H9 (cell line): Measurements from ENCODE around the gene CHRNA4. TPM values are rescaled to one million over a fixed set of nuclear protein-coding genes. Genes with fewer than 3 reads are reported as not detected.

ENCODE experiments used
- DNase-seq: peaks from one replicate; pipeline ENCODE4 v3.0.0-alpha.2; 2017
- H2AFZ ChIP-seq: one replicate; pipeline ENCODE4 v1.6.1; 2013; ENCODE audit warnings: mild to moderate bottlenecking, low read length, control low read depth, moderate library complexity
- H2AK5ac ChIP-seq: 2 replicates; pipeline ENCODE4 v1.6.1; 2013; ENCODE audit warnings: low read length, control low read depth, mixed read lengths; ENCODE audit not compliant: insufficient read length
- H2BK120ac ChIP-seq: one replicate; pipeline ENCODE4 v1.6.1; 2013; ENCODE audit warnings: low read depth, mild to moderate bottlenecking, low read length, control low read depth, inconsistent platforms; ENCODE audit not compliant: poor library complexity, severe bottlenecking
- H2BK12ac ChIP-seq: 2 replicates; pipeline ENCODE4 v1.6.1; 2013; ENCODE audit warnings: low read length, control low read depth, mixed read lengths, low read depth; ENCODE audit not compliant: insufficient read length
- H2BK15ac ChIP-seq: 2 replicates; pipeline ENCODE4 v1.6.1; 2013; ENCODE audit warnings: low read depth, low read length, control low read depth
- H2BK20ac ChIP-seq: one replicate; pipeline ENCODE4 v1.6.1; 2013; ENCODE audit warnings: low read depth, mild to moderate bottlenecking, low read length, control low read depth, inconsistent platforms; ENCODE audit not compliant: poor library complexity, severe bottlenecking
- H2BK5ac ChIP-seq: 2 replicates; pipeline ENCODE4 v1.6.1; 2013; ENCODE audit warnings: low read length, control low read depth, mixed read lengths; ENCODE audit not compliant: insufficient read length
- H3K14ac ChIP-seq: 2 replicates; pipeline ENCODE4 v1.6.1; 2013; ENCODE audit warnings: low read length, control low read depth; ENCODE audit not compliant: insufficient read depth
- H3K18ac ChIP-seq: 2 replicates; pipeline ENCODE4 v1.6.1; 2013; ENCODE audit warnings: low read depth, mild to moderate bottlenecking, mixed read lengths, low read length, control low read depth; ENCODE audit not compliant: insufficient read length
- H3K23ac ChIP-seq: 2 replicates; pipeline ENCODE4 v1.6.1; 2013; ENCODE audit warnings: low read length, control low read depth, mixed read lengths, low read depth; ENCODE audit not compliant: insufficient read length
- H3K23me2 ChIP-seq: 2 replicates; pipeline ENCODE4 v1.6.1; 2013; ENCODE audit warnings: low read depth, mild to moderate bottlenecking, mixed read lengths, low read length, control low read depth; ENCODE audit not compliant: insufficient read length, poor library complexity, severe bottlenecking
- H3K27ac ChIP-seq: 2 replicates; pipeline ENCODE4 v1.5.1; 2013; ENCODE audit warnings: low read length, control low read depth, mixed read lengths, low read depth; ENCODE audit not compliant: insufficient read length
- H3K27me3 ChIP-seq: 2 replicates; pipeline ENCODE4 v1.6.1; 2013; ENCODE audit warnings: low read length, control low read depth, inconsistent platforms; ENCODE audit not compliant: insufficient read depth
- H3K4ac ChIP-seq: 2 replicates; pipeline ENCODE4 v1.6.1; 2013; ENCODE audit warnings: low read depth, mild to moderate bottlenecking, control low read depth, inconsistent platforms, low read length, moderate library complexity
- H3K4me1 ChIP-seq: 2 replicates; pipeline ENCODE4 v1.6.1; 2013; ENCODE audit warnings: low read length, control low read depth, inconsistent platforms; ENCODE audit not compliant: insufficient read depth
- H3K4me2 ChIP-seq: 2 replicates; pipeline ENCODE4 v1.6.1; 2013; ENCODE audit warnings: low read length, control low read depth, mixed read lengths; ENCODE audit not compliant: insufficient read length, insufficient read depth
- H3K56ac ChIP-seq: 2 replicates; pipeline ENCODE4 v1.6.1; 2013; ENCODE audit warnings: low read depth, mild to moderate bottlenecking, mixed read lengths, low read length, control low read depth; ENCODE audit not compliant: insufficient read length
- H3K79me1 ChIP-seq: 2 replicates; pipeline ENCODE4 v1.6.1; 2013; ENCODE audit warnings: low read depth, mild to moderate bottlenecking, moderate library complexity, low read length, control low read depth, inconsistent platforms; ENCODE audit not compliant: insufficient read depth, poor library complexity, severe bottlenecking
- H3K79me2 ChIP-seq: 2 replicates; pipeline ENCODE4 v1.6.1; 2013; ENCODE audit warnings: low read length, control low read depth, inconsistent platforms; ENCODE audit not compliant: insufficient read depth
- H3K9ac ChIP-seq: 2 replicates; pipeline ENCODE4 v1.6.1; 2013; ENCODE audit warnings: low read length, control low read depth, mixed read lengths; ENCODE audit not compliant: insufficient read length; ENCODE audit errors: extremely low read depth
- H3K9me3 ChIP-seq: one replicate; pipeline ENCODE4 v1.6.1; 2013; ENCODE audit warnings: low read depth, low read length, inconsistent platforms; ENCODE audit not compliant: control insufficient read depth
- H3T11ph ChIP-seq: one replicate; pipeline ENCODE4 v1.6.1; 2013; ENCODE audit warnings: mild to moderate bottlenecking, low read length, control low read depth, inconsistent platforms
- H4K20me1 ChIP-seq: one replicate; pipeline ENCODE4 v1.6.1; 2013; ENCODE audit not compliant: control insufficient read depth, insufficient read length, insufficient read depth
- H4K5ac ChIP-seq: 2 replicates; pipeline ENCODE4 v1.6.1; 2013; ENCODE audit warnings: low read depth, mild to moderate bottlenecking, mixed read lengths, low read length, control low read depth; ENCODE audit not compliant: insufficient read length
- H4K8ac ChIP-seq: replicated peaks from 2 replicates; pipeline ENCODE4 v1.6.1; 2013; ENCODE audit warnings: low read length, control low read depth, mixed read lengths, low read depth; ENCODE audit not compliant: insufficient read length
- H4K91ac ChIP-seq: 2 replicates; pipeline ENCODE4 v1.6.1; 2013; ENCODE audit warnings: low read depth, mild to moderate bottlenecking, moderate library complexity, mixed read lengths, low read length, control low read depth; ENCODE audit not compliant: insufficient read length
- H3K27ac Mint-ChIP-seq, 3 experiments: 2 replicates in 2 of 3; 3 replicates in 1 of 3; pipeline ENCODE4 v1.8.0; 2020 to 2021; ENCODE audit warnings: mixed read lengths in 3 of 3, mild to moderate bottlenecking in 1 of 3, moderate library complexity in 1 of 3
- H3K27me3 Mint-ChIP-seq: 2 replicates; pipeline ENCODE4 v1.8.0; 2021; ENCODE audit warnings: low read depth, mild to moderate bottlenecking, moderate library complexity, mixed read lengths
- H3K36me3 Mint-ChIP-seq, 3 experiments: 2 replicates in 2 of 3; 3 replicates in 1 of 3; pipeline ENCODE4 v1.8.0; 2020 to 2021; ENCODE audit warnings: low read depth in 3 of 3, mixed read lengths in 3 of 3; ENCODE audit not compliant: insufficient read depth in 1 of 3
- H3K4me1 Mint-ChIP-seq, 2 experiments: 2 replicates each; pipeline ENCODE4 v1.8.0; 2020; ENCODE audit warnings: mixed read lengths in 2 of 2
- H3K4me3 Mint-ChIP-seq, 2 experiments: 2 replicates in 1 of 2; 3 replicates in 1 of 2; pipeline ENCODE4 v1.8.0; 2020 to 2021; ENCODE audit warnings: mild to moderate bottlenecking in 2 of 2, mixed read lengths in 2 of 2, moderate library complexity in 1 of 2
- H3K9me3 Mint-ChIP-seq, 2 experiments: 2 replicates in 1 of 2; 3 replicates in 1 of 2; pipeline ENCODE4 v1.8.0; 2020; ENCODE audit warnings: mild to moderate bottlenecking in 2 of 2, mixed read lengths in 2 of 2, moderate library complexity in 1 of 2
- CTCF ChIP-seq: fragments of 200-600 bp; sonication (generic); conservative IDR thresholded peaks from 3 replicates; pipeline ENCODE4 v1.8.0; 2021; ENCODE audit warnings: antibody characterized with exemption, mild to moderate bottlenecking
- WGBS: extraction: QIAGEN DNeasy Blood & Tissue Kit; methylation state at CpG from one replicate; pipeline ENCODE4 v1.1.7; 2013; ENCODE audit warnings: missing lambda C conversion rate, low lambda C conversion rate, mixed read lengths; ENCODE audit not compliant: insufficient read length; ENCODE audit errors: extremely low coverage; 5-methylcytosine and 5-hydroxymethylcytosine counted together
- total RNA-seq: library from RNA; stranded (reverse); gene quantifications from 2 replicates; pipeline ENCODE4 v1.2.1, GENCODE V29; 2021

Gene CHRNA4
- total RNA-seq, 1 experiment from 2014 or later: 2.5 TPM

GRCh38 chr20:63310265-63310991, 50.7 kb downstream of the CHRNA4 start:
- Histone ChIP-seq H4K5ac (no peak overlapping the region), H3K4me2 (no peak overlapping the region), H3K23ac (no peak overlapping the region), H2AK5ac (no peak overlapping the region), H3T11ph (no peak overlapping the region), H3K27ac (no peak overlapping the region), H4K91ac (no peak overlapping the region), H2BK5ac (no peak overlapping the region), H2BK15ac (no peak overlapping the region), H3K4ac (no peak overlapping the region), H3K56ac (no peak overlapping the region), H3K18ac (no peak overlapping the region), H3K23me2 (no peaks in the 10 kb centered on the region), H3K27me3 (no peaks in the 10 kb centered on the region), H2BK120ac (no peak overlapping the region), H3K9me3 (no peaks in the 10 kb centered on the region), H2BK12ac (no peak overlapping the region), H4K20me1 (no peaks in the 10 kb centered on the region), H3K14ac (no peak overlapping the region; the same call in 1 of the 2 replicates), H4K8ac (no peak overlapping the region), H2BK20ac (no peak overlapping the region), H3K79me1 (no peaks in the 10 kb centered on the region), H3K9ac (no peak overlapping the region), H2AFZ (no peak overlapping the region), H3K79me2 (no peaks in the 10 kb centered on the region), H3K4me1 (no peaks in the 10 kb centered on the region)
- WGBS: no CpG with 5 or more reads among the region's 20 CpGs
- H3K4me1 Mint-ChIP-seq: peaks cover 4% of the 10 kb centered on the region in 2 experiments; a peak in 3 of 4 replicates
- no peaks in the 10 kb centered on the region for H3K36me3 Mint-ChIP-seq
- DNase-seq: no peak
- H3K4me3 Mint-ChIP-seq: no peak overlapping the region
- H3K27ac Mint-ChIP-seq: no peak overlapping the region; a peak in 1 of 7 replicates
- no peak for TF ChIP-seq CTCF
- H3K27me3 Mint-ChIP-seq: no peaks in the 10 kb centered on the region
- H3K9me3 Mint-ChIP-seq: no peaks in the 10 kb centered on the region
